Parietal lobe (tissue), 1 donor: ENCODE measurements around the gene HHLA2. TPM values are rescaled to one million over a fixed set of nuclear protein-coding genes. Genes with fewer than 3 reads are reported as not detected.

Experiments used
- total RNA-seq: library from RNA; depleted of rRNA; stranded (reverse); fragments of >200 nt; gene quantifications from one replicate; pipeline ENCODE4 v1.2.3, GENCODE V29; 2014

Gene HHLA2
- total RNA-seq: not detected

GRCh38 chr3:108296239-108296638 is at the start of gene HHLA2:
Gene HHLA2 (plus strand): TSS chr3:108296548. CDS start chr3:108351814, 55,266 bp downstream.

Other genes starting within 250 kb of the HHLA2 start
- gene CD47, start 205.5 kb upstream of the HHLA2 start, total RNA-seq: 348 TPM
- gene IFT57, start 74.1 kb upstream of the HHLA2 start, total RNA-seq: 72.0 TPM
- gene MYH15, start 214.0 kb downstream of the HHLA2 start, total RNA-seq: 0.63 TPM